ENCODE results near the gene TSPAN15.

TSPAN15 gene

GRCh38 chr10:69417542-69417941 lies 33.7 kb upstream of the TSPAN15 start:
- DNase-seq (ENCODE audit: low read depth in 2 of 2): no peak

DNA sequence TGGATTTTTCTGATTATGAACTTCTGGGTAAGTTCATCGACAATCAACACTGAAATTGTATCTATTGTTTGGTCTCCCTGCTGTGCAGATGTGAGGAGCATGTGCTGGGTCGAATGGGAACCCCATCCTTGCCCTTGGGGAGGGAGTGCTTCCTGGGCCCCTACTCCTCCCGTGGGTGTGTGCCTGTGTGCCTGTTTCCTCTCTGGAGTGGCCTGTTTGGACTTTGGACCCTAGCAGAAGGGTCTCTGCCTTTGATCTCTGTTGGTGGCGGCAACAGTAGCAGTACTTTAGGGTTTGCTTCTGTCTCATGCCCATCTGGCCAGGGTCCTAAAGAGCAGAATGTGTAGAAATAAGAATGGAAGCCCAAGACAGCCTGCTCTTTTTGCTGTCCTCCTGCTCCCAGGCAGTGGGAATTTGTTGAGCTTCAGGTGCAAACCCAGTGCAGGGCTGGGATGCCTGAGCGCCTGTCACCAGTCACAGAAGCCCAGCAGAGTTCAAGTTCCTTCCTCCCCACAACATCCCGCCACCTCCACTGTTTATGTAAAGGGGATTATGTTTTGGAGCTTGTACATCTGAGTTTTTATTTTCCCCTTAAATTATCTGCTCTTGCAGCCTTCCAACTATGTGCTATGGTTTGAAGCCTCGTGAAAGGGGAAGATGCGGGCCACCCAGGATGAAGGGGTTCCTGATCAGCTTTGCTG lies 33.1 kb upstream of the TSPAN15 start:
- DNase-seq (ENCODE audit: low read depth in 2 of 2): no peak

- no peak for DNase-seq (ENCODE audit: low read depth in 2 of 2)
These were observed 32.0 kb upstream of the TSPAN15 start for GRCh38 chr10:69419096-69419743.

DNA sequence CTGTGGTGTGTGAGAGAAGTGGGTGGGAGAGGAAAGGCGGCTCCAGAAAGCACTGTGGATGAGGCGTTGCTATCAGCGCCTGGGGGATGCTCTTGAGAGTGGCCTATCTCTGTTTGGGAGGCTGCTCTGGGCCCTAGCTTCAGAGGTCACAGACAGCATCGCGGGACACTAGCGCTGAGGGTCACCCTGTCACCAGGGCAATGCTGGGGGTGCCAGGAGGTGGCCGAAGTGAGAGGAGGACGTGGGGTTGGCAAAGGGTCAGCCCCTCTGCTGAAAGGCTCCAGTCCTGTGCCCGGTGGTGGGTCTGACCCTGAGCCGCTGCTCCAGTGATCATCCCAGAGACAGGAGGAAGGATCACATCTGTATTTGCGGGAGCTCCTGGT lies 31.5 kb upstream of the TSPAN15 start:
- no peak for DNase-seq (ENCODE audit: low read depth in 2 of 2)

GRCh38 chr10:69421611-69422308 lies 29.5 kb upstream of the TSPAN15 start:
- no peak for DNase-seq (ENCODE audit: low read depth in 2 of 2)

DNA sequence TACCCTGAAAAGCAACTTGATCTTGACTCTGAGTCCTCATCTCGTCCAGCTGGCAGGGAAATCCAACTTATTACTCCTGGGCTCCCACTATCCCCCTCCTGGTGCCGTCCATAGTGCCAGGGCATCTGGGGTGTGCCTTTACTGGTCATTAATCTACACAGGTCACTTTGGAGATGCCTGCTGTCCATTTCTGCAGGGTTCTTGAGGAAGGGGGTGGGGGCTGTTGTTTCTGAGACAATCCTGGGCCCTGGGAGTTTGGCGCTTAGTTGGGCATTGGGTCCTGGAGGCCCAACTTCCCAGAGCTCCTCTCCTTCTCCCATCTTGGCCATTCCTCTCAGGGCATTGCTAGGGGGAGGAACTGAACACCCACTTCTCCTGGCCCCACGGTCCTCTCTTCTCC lies 28.6 kb upstream of the TSPAN15 start:
- no peak for DNase-seq (ENCODE audit: low read depth in 2 of 2)

- no peak for DNase-seq (ENCODE audit: low read depth in 2 of 2)
These were observed 26.2 kb upstream of the TSPAN15 start for GRCh38 chr10:69425041-69425440.

GRCh38 chr10:69425511-69426298 lies 25.6 kb upstream of the TSPAN15 start:
- DNase-seq (ENCODE audit: low read depth in 2 of 2): no peak

- no peak for DNase-seq (ENCODE audit: low read depth in 2 of 2)
These were observed 24.9 kb upstream of the TSPAN15 start for GRCh38 chr10:69426376-69426727.

- DNase-seq (ENCODE audit: low read depth in 2 of 2): no peak
These were observed 23.1 kb upstream of the TSPAN15 start for GRCh38 chr10:69428165-69428564.

DNA sequence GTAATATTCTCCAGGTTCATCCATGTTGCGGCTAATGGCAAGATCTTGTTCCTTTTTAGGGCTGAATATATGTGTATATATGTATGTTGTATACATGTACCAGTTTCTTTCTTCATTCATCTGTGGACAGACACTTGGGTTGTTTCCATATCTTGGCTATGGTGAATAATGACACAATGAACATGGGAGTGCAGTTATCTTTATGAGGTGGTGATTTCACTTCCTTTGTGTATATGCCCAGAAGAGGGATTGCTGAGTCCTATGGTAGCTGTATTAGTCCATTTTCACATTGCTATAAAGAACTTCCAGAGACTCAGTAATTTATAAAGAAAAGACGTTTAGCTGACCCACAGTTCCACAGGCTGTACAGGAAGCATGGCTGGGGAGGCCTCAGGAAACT lies 17.1 kb upstream of the TSPAN15 start:
- DNase-seq (ENCODE audit: low read depth in 2 of 2): no peak

- no peak for DNase-seq (ENCODE audit: low read depth in 2 of 2)
These were observed 16.3 kb upstream of the TSPAN15 start for GRCh38 chr10:69434926-69435325.

GRCh38 chr10:69435966-69436520 lies 15.2 kb upstream of the TSPAN15 start:
- no peak for DNase-seq (ENCODE audit: low read depth in 2 of 2)

DNA sequence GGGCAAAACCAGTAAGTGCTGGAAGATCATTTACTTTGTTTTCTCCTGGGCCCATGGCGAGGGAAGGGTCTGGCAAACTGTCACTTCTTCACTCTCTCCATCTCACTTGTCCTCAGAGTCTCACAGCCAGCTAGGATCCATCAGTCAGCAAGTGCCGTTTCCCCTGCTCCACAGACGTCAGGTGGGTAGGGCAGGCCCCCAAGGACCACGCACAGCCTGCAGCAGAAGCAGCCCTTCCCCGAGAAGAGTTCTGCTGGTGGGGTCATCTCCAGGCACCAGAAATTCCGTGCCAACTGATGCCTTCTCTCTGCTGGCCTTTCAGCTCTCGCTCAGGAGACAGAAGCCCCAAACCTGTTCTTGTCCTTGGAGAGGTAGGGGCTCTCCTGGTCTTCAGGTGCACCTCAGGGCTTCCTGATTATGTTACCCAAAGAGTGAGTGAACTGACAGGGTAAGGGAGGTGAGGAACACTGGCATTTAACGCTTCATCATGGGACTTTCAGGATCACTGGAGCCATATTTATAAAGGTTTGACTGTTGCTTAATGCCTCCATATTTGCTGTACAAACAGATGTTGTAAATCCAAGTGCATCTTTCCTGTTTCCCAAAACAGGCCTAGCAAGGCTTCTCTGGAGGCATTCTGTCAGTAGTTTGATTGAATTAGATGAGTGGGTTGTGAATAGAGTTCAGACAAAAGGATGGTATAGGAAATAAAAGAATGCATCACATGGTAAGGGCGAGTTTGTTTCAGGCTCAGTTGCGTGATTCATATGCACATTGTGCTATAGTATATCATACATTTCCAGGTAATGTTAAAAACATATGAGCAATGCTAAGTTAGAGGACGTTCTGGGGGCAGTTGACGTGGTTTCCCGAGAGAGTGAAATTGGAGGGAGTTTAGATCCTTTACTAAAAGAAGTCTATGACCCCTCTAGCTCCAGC lies 13.7 kb upstream of the TSPAN15 start:
- DNase-seq (ENCODE audit: low read depth in 2 of 2): no peak

DNA sequence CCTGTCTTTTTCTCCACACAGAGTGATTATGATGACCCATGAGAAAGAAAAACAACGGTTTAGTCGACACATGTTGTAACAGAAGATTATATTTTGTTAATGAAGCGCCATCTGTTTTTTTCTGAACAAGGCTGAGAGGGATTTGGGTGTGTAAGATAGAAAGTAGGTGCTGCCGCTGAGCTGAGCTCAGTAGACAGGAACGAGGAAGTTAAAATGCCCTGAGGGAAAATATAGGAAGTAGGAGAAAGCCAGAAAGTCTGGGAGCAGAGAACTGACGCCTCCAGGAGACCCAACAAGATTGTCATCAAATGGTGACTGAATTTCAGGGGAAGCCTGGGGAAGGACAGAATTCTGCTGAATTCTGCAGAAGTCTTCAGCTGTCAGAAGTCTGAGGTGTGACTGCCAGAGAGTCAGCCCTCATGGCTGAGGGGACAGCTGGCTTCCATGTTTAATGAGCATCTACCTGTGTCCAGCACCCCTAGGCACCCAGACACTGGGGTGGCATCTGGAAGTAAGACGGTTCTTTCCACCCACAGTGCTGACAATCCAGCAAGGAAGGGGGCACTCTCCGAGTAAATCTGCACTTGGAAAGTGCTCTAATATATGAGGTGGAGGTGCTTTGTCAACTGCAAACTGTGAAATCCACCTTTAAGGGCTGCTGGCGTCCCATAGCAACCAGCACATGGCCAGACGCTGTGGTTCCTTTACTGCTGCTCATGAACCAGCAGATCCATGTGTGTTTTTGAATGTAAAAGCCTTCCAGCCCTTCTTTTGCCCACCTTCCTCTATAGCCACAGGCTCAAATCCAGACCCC lies 12.5 kb upstream of the TSPAN15 start:
- no peak for DNase-seq (ENCODE audit: low read depth in 2 of 2)

DNA sequence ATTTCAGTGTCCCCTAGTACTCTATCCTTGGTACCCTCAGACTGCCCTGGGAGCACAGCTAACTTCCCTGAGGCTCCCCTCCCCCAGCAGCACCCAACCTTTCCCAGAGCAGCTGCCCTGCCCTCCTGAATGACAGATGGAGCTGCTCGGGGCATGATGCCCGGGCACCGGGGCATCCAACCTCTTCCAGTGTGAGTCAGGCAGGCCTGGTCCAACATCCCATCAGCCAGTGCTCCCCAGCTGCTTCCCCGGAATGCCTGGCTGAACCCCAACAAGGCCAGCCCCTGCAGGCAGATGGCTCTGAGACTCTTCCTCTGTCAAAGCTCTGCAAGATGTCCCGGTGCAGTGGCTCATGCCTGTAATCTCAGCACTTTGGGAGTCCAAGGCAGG lies 11.9 kb upstream of the TSPAN15 start:
- no peak for DNase-seq (ENCODE audit: low read depth in 2 of 2)

DNA sequence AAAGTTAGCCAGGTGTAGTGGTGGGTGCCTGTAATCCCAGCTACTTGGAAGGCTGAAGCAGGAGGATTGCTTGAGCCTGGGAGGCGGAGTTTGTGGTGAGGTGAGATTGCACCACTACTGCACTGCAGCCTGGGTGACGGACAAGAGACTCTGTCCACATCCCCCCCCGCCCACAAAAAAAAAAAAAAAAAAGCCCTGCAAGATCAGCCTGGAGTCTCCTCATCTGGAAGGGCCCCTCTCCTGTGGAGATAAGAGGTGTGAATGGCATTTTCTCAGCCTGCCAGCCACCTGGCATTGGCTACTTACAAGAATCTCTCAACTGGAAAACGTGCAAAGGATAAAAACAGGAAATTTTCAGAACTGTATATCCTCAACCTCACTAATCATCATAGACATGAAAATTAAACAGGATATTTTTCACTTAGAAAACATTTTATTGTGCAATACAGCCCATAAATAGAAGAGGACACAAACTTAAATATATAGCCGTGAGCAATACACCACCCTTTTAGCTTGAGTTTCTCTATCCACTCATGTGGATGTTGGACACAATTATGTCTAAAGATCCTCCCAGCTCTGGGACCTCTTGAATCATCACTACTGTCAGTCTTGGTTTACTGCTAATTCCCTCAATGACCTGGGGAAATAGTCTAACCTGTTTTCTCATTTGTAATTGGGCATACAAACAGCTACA lies 11.3 kb upstream of the TSPAN15 start:
- no peak for DNase-seq (ENCODE audit: low read depth in 2 of 2)

DNA sequence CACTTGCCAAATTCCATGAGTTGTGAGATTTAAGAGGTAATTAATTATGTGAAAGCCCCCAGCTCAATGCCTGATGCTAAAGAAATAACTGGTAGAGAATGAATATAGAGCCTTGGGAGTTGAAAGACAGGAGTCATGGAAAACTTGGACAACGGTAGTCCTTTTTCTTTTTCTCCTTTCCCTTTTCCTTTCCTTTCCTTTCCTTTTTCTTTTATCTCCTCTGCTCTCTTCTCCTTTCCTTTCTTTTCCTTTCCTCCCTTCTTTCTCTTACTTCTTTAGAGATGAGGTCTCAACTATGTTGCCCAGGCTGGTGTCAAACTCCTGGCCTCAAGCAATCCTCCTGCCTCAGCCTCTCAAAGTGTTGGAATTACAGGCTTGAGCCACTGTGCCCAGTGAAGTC lies 7.9 kb upstream of the TSPAN15 start:
- no peak for DNase-seq (ENCODE audit: low read depth in 2 of 2)

DNA sequence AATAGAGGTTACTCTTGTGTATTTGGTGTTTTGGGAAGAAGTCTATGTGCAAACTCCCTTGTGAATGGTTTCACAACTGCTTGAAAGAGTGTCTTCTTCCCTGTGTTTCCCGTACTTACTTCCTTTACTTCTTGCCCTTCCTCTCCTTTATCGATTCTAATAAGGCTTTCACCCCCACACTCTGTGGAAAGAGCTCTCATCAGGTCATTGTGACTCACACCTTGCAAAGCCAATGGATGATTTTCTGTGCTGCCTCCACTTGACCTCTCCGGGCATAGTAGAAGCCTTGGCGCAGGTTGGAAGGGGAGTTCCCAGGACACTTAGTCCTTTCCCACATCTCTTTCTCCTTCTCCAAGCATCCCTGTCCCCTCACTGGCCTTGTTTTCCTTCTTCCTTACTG lies 6.2 kb upstream of the TSPAN15 start:
- DNase-seq (ENCODE audit: low read depth in 2 of 2): no peak

GRCh38 chr10:69446229-69446628 lies 5.0 kb upstream of the TSPAN15 start:
- no peak for DNase-seq (ENCODE audit: low read depth in 2 of 2)
